Activated CD4-positive, alpha-beta T cell treated with anti-CD3 and anti-CD28 coated beads, Interleukin-2, amount 10 ng/mL, durations not matched to agents 24 days and 14 days (primary cell): ENCODE results near the gene TAMALIN. TPM values are rescaled to one million over a fixed set of nuclear protein-coding genes. Genes with fewer than 3 reads are reported as not detected.

ENCODE experiments used
- DNase-seq: peaks from one replicate; pipeline ENCODE4 v3.0.0; 2022
- H3K27ac Mint-ChIP-seq: one replicate; pipeline ENCODE4 v1.8.0; 2022; ENCODE audit warnings: mild to moderate bottlenecking, mixed read lengths
- H3K27me3 Mint-ChIP-seq: one replicate; pipeline ENCODE4 v1.8.0; 2022; ENCODE audit warnings: mixed read lengths
- H3K36me3 Mint-ChIP-seq: one replicate; pipeline ENCODE4 v1.8.0; 2022; ENCODE audit warnings: low read depth, mild to moderate bottlenecking, mixed read lengths
- H3K4me1 Mint-ChIP-seq: one replicate; pipeline ENCODE4 v1.8.0; 2021; ENCODE audit warnings: mixed read lengths
- H3K4me3 Mint-ChIP-seq: one replicate; pipeline ENCODE4 v1.8.0; 2022; ENCODE audit warnings: mild to moderate bottlenecking, moderate library complexity, mixed read lengths
- H3K9me3 Mint-ChIP-seq: one replicate; pipeline ENCODE4 v1.8.0; 2021; ENCODE audit warnings: mixed read lengths
- intact Hi-C: fragments of 100-400 bp; cut with micrococcal nuclease; formaldehyde crosslinking; loops from one replicate; pipeline ENCODE4 v1.15.1; 2023
- total RNA-seq: library from RNA; stranded (reverse); gene quantifications from 2 replicates; pipeline ENCODE4 v1.2.3, GENCODE V29; 2022

The TAMALIN gene
- total RNA-seq, 1 donor from 2014 or later = 12.4 TPM

- intact Hi-C loops = no loop called here
- H3K4me3 Mint-ChIP-seq = no peak overlapping the region
- peaks cover 5% of the 10 kb centered on the region for H3K27me3 Mint-ChIP-seq
- H3K27ac Mint-ChIP-seq = no peak overlapping the region
- peaks cover 4% of the 10 kb centered on the region for H3K36me3 Mint-ChIP-seq
- H3K9me3 Mint-ChIP-seq = no peaks in the 10 kb centered on the region
- peaks cover 4% of the 10 kb centered on the region for H3K4me1 Mint-ChIP-seq
- no peak for DNase-seq
Observed at GRCh38 chr12:52011602-52012214, 5.0 kb downstream of the TAMALIN start.

- intact Hi-C loops = no loop called here
- Mint-ChIP-seq H3K4me3 (no peak overlapping the region), H3K27me3 (no peaks in the 10 kb centered on the region), H3K9me3 (no peaks in the 10 kb centered on the region), H3K27ac (no peak overlapping the region), H3K36me3 (peaks cover 4% of the 10 kb centered on the region), H3K4me1 (no peaks in the 10 kb centered on the region)
- DNase-seq = no peak
Observed at GRCh38 chr12:52013626-52014310, 7.0 kb downstream of the TAMALIN start.

- DNase-seq = no peak
- no peak overlapping the region for H3K4me3 Mint-ChIP-seq
- intact Hi-C loops = no loop called here
- H3K27ac Mint-ChIP-seq = no peak overlapping the region
- no peaks in the 10 kb centered on the region for H3K27me3 Mint-ChIP-seq
- no peaks in the 10 kb centered on the region for H3K4me1 Mint-ChIP-seq
- H3K9me3 Mint-ChIP-seq = no peaks in the 10 kb centered on the region
- peaks cover 4% of the 10 kb centered on the region for H3K36me3 Mint-ChIP-seq
Observed at GRCh38 chr12:52014567-52015530, 8.1 kb downstream of the TAMALIN start.

- Mint-ChIP-seq H3K9me3 (no peaks in the 10 kb centered on the region), H3K4me1 (peaks cover 7% of the 10 kb centered on the region), H3K27ac (no peak overlapping the region), H3K27me3 (peaks cover 3% of the 10 kb centered on the region), H3K36me3 (peaks cover 4% of the 10 kb centered on the region), H3K4me3 (no peak overlapping the region)
- DNase-seq = no peak
- intact Hi-C loops = no loop called here
Observed at GRCh38 chr12:52015532-52016041, 8.8 kb downstream of the TAMALIN start.

GRCh38 chr12:52018433-52019112, 11.8 kb downstream of the TAMALIN start:
- Mint-ChIP-seq H3K27ac (no peak overlapping the region), H3K9me3 (no peaks in the 10 kb centered on the region), H3K4me3 (no peak overlapping the region), H3K4me1 (peaks cover 19% of the 10 kb centered on the region), H3K27me3 (peaks cover 3% of the 10 kb centered on the region), H3K36me3 (peaks cover 4% of the 10 kb centered on the region)
- intact Hi-C loops = no loop called here
- DNase-seq = no peak

GRCh38 chr12:52019113-52019770, 12.5 kb downstream of the TAMALIN start:
- H3K4me3 Mint-ChIP-seq = no peak overlapping the region
- H3K4me1 Mint-ChIP-seq = peaks cover 22% of the 10 kb centered on the region
- intact Hi-C loops = no loop called here
- no peaks in the 10 kb centered on the region for H3K36me3 Mint-ChIP-seq
- no peak overlapping the region for H3K27ac Mint-ChIP-seq
- DNase-seq = no peak
- no peaks in the 10 kb centered on the region for H3K9me3 Mint-ChIP-seq
- peaks cover 3% of the 10 kb centered on the region for H3K27me3 Mint-ChIP-seq

- Mint-ChIP-seq H3K27me3 (peaks cover 3% of the 10 kb centered on the region), H3K4me3 (no peak overlapping the region), H3K9me3 (no peaks in the 10 kb centered on the region), H3K36me3 (no peaks in the 10 kb centered on the region), H3K4me1 (peaks cover 34% of the 10 kb centered on the region), H3K27ac (no peak overlapping the region)
- peak; percentile 88 for DNase-seq
- intact Hi-C loops = loop anchor here (1.0 kb wide), 1 partner anchor 13 kb away; no protein-coding TSS in a partner anchor
Observed at GRCh38 chr12:52020539-52021336, 14.0 kb downstream of the TAMALIN start.

- H3K36me3 Mint-ChIP-seq = no peaks in the 10 kb centered on the region
- H3K27ac Mint-ChIP-seq = peak overlapping the region; percentile 45
- intact Hi-C loops = loop anchor here (1.0 kb wide), 4 partner anchors 10 to 52 kb away; no protein-coding TSS in a partner anchor
- H3K4me3 Mint-ChIP-seq = peak overlapping the region; percentile 87
- H3K9me3 Mint-ChIP-seq = no peaks in the 10 kb centered on the region
- H3K4me1 Mint-ChIP-seq = peaks cover 39% of the 10 kb centered on the region
- no peak for DNase-seq
- peaks cover 3% of the 10 kb centered on the region for H3K27me3 Mint-ChIP-seq
Observed at GRCh38 chr12:52022841-52023181, 16.1 kb downstream of the TAMALIN start.

- Mint-ChIP-seq H3K27me3 (peaks cover 3% of the 10 kb centered on the region), H3K36me3 (no peaks in the 10 kb centered on the region), H3K4me1 (peaks cover 39% of the 10 kb centered on the region), H3K4me3 (peak overlapping the region; percentile 87), H3K9me3 (no peaks in the 10 kb centered on the region), H3K27ac (peak overlapping the region; percentile 96)
- DNase-seq = peak; percentile 98
- intact Hi-C loops = loop anchor here (1.0 kb wide), 4 partner anchors 10 to 52 kb away; no protein-coding TSS in a partner anchor
Observed at GRCh38 chr12:52023182-52023975, 16.6 kb downstream of the TAMALIN start.

- Mint-ChIP-seq H3K27ac (peak overlapping the region; percentile 96), H3K27me3 (peaks cover 3% of the 10 kb centered on the region), H3K9me3 (no peaks in the 10 kb centered on the region), H3K36me3 (no peaks in the 10 kb centered on the region), H3K4me3 (peak overlapping the region; percentile 87), H3K4me1 (peaks cover 39% of the 10 kb centered on the region)
- no peak for DNase-seq
- intact Hi-C loops = loop anchor here (1.0 to 2.0 kb wide), 5 partner anchors 9 to 71 kb away; no protein-coding TSS in a partner anchor
Observed at GRCh38 chr12:52023976-52024688, 17.4 kb downstream of the TAMALIN start.

GRCh38 chr12:52024845-52025230, 18.1 kb downstream of the TAMALIN start:
- Mint-ChIP-seq H3K36me3 (no peaks in the 10 kb centered on the region), H3K4me3 (peak overlapping the region; percentile 87), H3K4me1 (peaks cover 39% of the 10 kb centered on the region), H3K27ac (peak overlapping the region; percentile 96), H3K9me3 (no peaks in the 10 kb centered on the region), H3K27me3 (peaks cover 3% of the 10 kb centered on the region)
- intact Hi-C loops = loop anchor here (1.0 to 2.0 kb wide), 6 partner anchors 11 to 95 kb away; partner anchors contain the start of genes ATG101 and NR4A1
- DNase-seq = peak; percentile 91
